ENCODE data around the gene USP3.

Gene USP3

GRCh38 chr15:63504247-63504978 is at the start of gene USP3:
Gene USP3, plus strand, starts transcription at chr15:63504593. Its CDS starts 147 bp downstream, at chr15:63504740.
- peak; percentile 52 to 70 for ATAC-seq

GRCh38 chr15:63456258-63456657 is 48.1 kb upstream of the USP3 start:
- ATAC-seq = no peak

GRCh38 chr15:63457379-63457778 is 47.0 kb upstream of the USP3 start:
- ATAC-seq = no peak

DNA sequence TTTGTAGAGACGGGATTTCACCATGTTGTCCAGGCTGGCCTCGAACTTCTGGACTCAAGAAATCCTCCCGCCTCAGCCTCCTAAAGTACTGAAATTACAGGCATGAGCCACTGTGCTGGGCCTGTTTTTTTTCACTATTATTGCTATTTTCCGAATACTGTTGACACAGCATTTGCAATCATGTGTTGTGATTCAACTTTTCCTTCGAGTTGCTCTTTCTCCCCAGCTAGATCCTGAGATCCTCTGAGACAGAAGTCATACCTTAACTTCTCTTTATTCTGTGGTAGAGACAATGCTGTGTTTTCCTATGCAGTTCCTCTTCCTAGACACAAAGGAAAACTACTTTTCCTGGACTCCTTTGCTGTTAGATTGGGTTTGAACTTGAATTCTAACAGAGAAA is 46.4 kb upstream of the USP3 start:
- no peak for ATAC-seq

- no peak for ATAC-seq
These were observed 45.5 kb upstream of the USP3 start for GRCh38 chr15:63458794-63459395.

DNA sequence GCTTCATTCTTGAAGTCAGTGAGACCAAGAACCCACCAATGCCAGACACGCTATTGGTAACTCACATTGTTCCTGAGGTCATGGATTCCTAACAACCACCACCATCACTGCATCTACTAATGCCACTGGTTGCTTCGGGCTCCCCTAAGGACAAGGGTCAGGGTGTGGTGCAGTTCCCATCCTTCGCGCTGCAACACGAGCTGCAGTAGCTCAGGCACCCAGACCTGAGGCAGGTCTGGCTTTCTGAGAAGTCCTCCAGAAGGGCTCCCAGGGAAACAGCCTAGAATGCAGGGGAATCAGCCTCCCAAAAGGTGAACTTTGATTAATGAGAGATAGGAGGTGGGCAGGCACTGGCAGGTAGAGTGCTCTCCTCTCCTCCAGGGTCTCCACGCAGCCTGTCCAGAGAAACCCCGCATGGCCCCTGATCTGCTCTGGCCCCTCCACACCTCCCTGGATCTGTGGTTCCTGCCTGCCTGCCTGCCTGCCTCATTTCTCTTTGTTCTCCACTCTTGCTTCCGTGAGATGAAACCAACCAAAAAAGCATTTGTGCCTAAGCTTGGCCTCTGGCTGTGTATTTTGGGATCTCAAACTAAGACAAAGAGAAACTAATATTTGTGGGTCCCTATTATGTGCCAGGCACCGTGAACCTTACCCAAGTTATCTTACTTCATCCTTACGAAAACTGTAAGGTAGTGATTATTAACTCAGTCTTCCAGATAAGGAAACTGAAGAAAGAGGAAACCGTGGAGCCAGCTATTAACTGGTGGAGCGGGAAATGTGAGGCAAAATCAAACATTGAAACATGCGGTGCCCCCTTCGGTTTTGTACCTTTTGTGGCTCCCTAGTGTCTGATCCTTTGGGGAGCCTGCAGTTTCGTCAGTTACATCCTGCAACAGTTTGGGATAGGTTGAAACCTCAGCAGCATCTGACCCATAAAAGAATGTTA is 43.9 kb upstream of the USP3 start:
- no peak for ATAC-seq

DNA sequence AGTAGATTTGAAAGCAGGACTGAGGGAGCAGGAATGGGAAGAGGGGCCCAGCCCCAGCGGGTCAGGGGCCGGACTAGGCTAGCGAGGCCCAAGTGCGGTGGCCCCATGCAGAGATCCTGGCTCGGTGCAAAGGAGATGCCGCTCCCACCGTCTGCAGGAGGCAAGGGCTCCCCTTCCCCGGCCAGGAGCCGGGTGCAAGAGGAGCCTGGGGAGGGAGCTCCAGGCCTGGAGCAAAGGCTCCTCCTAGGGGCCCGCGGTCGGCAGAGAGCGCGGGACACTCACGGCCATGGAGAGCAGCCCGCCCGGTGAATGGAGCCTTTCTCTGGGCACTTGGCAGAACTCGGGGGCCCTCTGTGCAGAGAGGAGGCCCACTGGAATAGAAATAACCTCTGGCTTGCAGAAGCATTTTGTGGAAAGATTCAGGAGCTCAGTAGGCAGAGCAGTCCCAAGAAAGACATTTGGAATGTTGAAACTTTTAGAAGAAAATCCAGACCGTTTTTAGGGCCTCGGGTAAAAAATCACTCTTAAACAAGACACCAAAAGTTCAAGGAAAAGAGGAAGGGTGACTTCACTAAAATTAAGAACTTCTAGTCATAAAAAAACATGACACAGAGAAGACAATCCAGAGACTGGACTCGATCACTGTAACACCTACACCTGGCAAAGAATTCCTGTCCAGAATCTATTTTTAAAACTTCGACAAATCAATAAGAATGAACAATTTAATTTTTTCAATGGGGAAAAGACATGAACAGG is 43.0 kb upstream of the USP3 start:
- ATAC-seq = no peak

- no peak for ATAC-seq
These were observed 42.3 kb upstream of the USP3 start for GRCh38 chr15:63462088-63462487.

GRCh38 chr15:63463036-63463435 is 41.4 kb upstream of the USP3 start:
- ATAC-seq = no peak

GRCh38 chr15:63463793-63464192 is 40.6 kb upstream of the USP3 start:
- no peak for ATAC-seq

GRCh38 chr15:63465104-63465503 is 39.3 kb upstream of the USP3 start:
- no peak for ATAC-seq

DNA sequence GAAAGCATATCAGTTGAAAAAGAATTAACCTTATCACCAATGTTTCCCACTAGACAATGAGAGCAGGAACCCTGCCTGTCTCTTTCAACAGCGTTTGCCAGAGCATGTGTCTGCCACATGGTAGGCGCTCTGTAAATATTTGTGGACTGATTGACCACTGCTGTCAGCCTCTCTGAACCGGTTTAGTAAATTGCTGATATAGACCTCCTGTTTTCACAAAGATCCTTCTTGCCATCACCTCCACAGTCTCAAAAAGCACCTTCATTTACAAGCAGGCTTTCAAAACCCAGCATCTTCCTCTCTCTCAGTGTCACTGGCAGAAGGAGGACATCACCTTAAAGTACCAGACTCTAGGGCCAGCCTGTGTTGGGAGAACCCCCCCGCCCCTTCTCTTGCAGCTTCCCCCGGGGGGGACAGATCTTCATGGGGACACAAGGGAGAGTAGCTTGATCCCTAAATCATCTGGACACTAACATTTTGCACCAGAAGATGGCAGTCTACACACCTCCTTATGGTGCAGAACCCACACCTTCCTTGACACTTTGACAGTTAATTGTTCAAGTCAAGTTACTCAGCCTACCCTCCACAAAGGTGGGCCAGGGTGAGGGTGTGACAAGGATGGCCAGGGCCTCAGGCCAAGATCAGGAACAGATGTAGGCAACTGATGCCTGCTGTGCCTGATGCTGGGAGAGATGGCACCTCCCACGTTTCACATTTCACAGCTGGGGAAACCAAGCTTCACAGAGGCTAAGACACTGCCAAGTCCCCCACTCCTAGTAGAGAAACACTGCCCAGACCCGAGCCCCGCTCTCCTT is 37.8 kb upstream of the USP3 start:
- peak; percentile 80 to 86 for ATAC-seq

- peak; percentile 47 to 60 for ATAC-seq
These were observed 35.2 kb upstream of the USP3 start for GRCh38 chr15:63469190-63469589.

DNA sequence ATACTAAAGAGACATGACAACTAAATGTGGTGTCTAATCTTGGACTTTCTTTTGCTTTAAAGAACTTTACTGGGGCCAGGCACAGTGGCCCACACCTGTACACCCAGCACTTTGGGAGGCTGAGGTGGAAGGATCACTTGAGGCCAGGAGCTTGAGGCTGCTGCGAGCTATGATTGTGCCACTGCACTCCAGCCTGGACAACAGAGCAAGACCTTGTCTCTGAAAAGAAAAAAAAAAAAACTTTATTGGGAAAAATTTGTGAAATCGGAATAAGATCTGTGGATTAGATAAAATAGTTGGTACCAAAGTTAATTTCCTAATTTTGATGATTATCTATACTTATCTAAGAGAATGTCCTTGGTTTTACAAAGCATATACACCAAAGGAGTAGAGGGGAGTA is 34.4 kb upstream of the USP3 start:
- ATAC-seq = no peak

DNA sequence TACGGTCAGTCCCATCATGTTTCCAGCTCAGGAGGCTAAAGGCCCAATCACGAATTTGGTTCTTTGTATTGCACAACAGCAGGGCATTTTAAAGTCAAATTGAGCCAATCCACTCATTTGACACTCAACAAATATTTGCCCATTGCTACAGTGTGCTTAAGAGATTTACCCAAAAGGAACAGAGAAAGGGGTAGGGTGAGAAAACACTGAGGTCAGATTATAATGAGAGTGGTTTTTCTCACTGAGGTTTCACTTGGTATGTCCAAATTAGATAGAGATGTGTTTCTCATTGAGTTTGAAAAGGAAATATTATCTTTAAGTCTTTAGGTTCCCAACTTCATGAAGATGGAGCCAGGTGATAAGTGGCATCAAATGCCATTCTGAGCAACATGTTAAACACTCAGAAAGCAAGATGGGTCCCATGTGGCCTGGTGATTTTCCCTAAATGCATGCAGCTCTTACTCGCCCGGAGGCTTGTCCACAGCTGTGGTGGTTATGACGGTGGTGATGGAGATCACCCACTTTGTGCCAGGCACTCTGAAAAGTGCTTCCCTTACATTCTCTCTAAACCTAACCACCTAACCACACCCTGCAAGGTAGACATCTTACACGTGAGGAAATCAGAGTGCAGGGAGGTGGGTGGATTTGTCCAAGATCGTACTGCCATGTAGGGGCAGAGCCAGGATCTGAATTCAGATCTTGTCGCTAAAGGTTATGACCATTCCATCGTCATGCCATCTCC is 31.2 kb upstream of the USP3 start:
- ATAC-seq = peak in 1 of 2 donors; percentile 2

DNA sequence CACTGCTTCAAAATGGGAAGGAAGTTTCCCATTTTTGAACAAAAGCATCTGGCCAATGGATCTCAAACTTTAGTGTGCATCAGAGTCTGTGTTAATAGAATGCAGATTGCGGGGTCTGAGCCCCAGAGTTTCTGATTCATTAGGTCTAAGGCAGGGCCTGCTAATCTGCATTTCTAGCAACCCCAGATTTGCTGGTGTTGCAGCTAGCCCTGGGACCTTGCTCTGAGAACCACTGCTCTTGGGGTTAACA is 30.7 kb upstream of the USP3 start:
- ATAC-seq = peak; percentile 9 to 13

GRCh38 chr15:63473999-63474809 is 30.2 kb upstream of the USP3 start:
- ATAC-seq = peak; percentile 85 to 87

DNA sequence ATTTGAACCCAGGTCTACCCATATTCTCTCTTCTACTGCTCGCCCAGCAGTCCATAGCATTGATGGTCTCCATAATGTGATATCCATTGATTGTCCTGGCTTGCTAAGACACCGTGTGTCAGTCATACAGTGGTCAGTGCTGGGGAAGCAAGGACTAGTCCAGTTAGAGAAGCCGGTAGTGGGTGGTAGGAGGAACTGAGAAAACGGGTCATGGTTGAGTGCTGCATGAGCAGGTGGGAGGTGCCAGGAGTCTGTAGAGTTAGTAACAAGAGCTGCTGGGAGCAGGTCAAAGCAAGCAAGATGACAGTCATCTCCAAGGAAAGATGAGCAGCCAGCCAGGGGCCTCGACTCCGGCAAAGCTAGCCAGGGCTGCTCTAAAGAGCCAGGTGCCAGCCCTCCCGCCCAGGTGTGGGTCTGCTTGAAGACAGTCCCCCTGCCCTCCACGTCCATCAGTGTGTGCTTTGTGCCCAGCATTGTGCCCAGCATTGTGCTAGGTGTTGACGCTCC is 29.5 kb upstream of the USP3 start:
- ATAC-seq = peak in 1 of 2 donors; percentile 12

- no peak for ATAC-seq
These were observed 28.7 kb upstream of the USP3 start for GRCh38 chr15:63475707-63476106.

DNA sequence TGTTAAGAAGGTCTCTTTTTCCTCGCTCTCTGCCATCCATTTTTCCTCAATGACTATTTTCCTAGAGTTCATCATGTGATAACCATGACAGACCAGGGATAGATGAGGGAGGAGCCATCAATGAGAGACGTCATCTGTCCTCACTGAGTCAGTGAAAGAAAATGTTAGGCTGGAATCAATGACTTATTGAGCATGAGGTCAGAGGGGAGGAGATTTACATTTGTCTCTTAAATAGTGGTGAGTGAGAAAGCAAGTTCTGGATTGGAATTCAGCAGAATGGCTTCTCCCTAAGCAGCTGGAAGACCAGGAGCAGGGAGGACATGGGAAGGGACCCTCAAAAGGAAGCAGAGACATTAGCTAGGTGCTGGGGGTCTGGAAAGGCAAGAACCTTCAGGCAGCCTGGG is 28.2 kb upstream of the USP3 start:
- ATAC-seq = no peak

Measured in activated CD4-positive, CD25-positive, alpha-beta regulatory T cell treated with anti-CD3 and anti-CD28 coated beads, Interleukin-2, amount 50 U/mL, for 24 hours (primary cell).